Thymus (tissue), 11 donors: ENCODE measurements around the gene MAP2K6. TPM values are rescaled to one million over a fixed set of nuclear protein-coding genes. Genes with fewer than 3 reads are reported as not detected.

Experiments
- DNase-seq, 9 donors: peaks; one replicate each; pipeline ENCODE4 v3.0.0-alpha.2; 2013; ENCODE audit warnings: low spot score in 9 of 9, low read depth in 6 of 9, missing footprints in 1 of 9
- H3K27ac ChIP-seq, 2 donors: one replicate each; pipeline ENCODE4 v1.5.1; 2013; ENCODE audit warnings: control low read depth in 1 of 2, low read depth in 1 of 2, low read length in 1 of 2, mild to moderate bottlenecking in 1 of 2, moderate library complexity in 1 of 2
- H3K27me3 ChIP-seq, 2 donors: one replicate each; pipeline ENCODE4 v1.5.1; 2013; ENCODE audit warnings: low read length in 1 of 2; ENCODE audit not compliant: control insufficient read depth in 2 of 2, insufficient read depth in 1 of 2
- H3K36me3 ChIP-seq, 2 donors: one replicate each; pipeline ENCODE4 v1.5.1; 2013; ENCODE audit warnings: low read length in 1 of 2, mild to moderate bottlenecking in 1 of 2, moderate library complexity in 1 of 2; ENCODE audit not compliant: control insufficient read depth in 2 of 2, insufficient read depth in 2 of 2
- H3K4me1 ChIP-seq, 2 donors: one replicate each; pipeline ENCODE4 v1.5.1; 2013; ENCODE audit warnings: low read length in 2 of 2; ENCODE audit not compliant: control insufficient read depth in 2 of 2, insufficient read depth in 2 of 2
- H3K4me3 ChIP-seq, 2 donors: one replicate each; pipeline ENCODE4 v1.5.1; 2013; ENCODE audit warnings: low read length in 2 of 2, control low read depth in 1 of 2, mild to moderate bottlenecking in 1 of 2
- H3K9me3 ChIP-seq, 2 donors: one replicate each; pipeline ENCODE4 v1.5.1; 2013; ENCODE audit warnings: low read length in 1 of 2, mild to moderate bottlenecking in 1 of 2; ENCODE audit not compliant: control insufficient read depth in 2 of 2, insufficient read depth in 1 of 2
- WGBS: extraction: QIAGEN DNeasy Blood & Tissue Kit; methylation state at CpG from one replicate; pipeline ENCODE4 v1.1.7; 2013; 5-methylcytosine and 5-hydroxymethylcytosine counted together
- polyA plus RNA-seq: library from polyadenylated mRNA; stranded (reverse); fragments of 200-250 nt; gene quantifications from one replicate; pipeline ENCODE4 v1.2.3, GENCODE V29; 2013
- total RNA-seq: library from RNA; stranded (reverse); fragments of 120-200 nt; gene quantifications from one replicate; pipeline ENCODE4 v1.2.4, GENCODE V29; 2013
- donor health status: healthy.

The MAP2K6 gene
- total and polyA plus RNA-seq, 2 donors = 11.2 to 18.5 TPM

GRCh38 chr17:69593716-69594115, 179.2 kb downstream of the MAP2K6 start:
- Histone ChIP-seq H3K27ac (no peak overlapping the region), H3K4me3 (no peak overlapping the region), H3K9me3 (no peaks in the 10 kb centered on the region), H3K36me3 (no peaks in the 10 kb centered on the region), H3K4me1 (peaks cover 0 to 4% of the 10 kb centered on the region in 2 donors), H3K27me3 (no peaks in the 10 kb centered on the region)
- WGBS = 97% methylated on average over 2 of the region's 2 CpGs
- DNase-seq = no peak

GRCh38 chr17:69594641-69595040, 180.1 kb downstream of the MAP2K6 start:
- 84% methylated on average over 4 of the region's 4 CpGs for WGBS

GRCh38 chr17:69596141-69596540, 181.6 kb downstream of the MAP2K6 start:
- Histone ChIP-seq H3K9me3 (no peaks in the 10 kb centered on the region), H3K27ac (no peak overlapping the region), H3K4me1 (peaks cover 0 to 4% of the 10 kb centered on the region in 2 donors), H3K36me3 (no peaks in the 10 kb centered on the region), H3K27me3 (no peaks in the 10 kb centered on the region), H3K4me3 (no peak overlapping the region)
- no peak for DNase-seq
- 91% methylated on average over 9 of the region's 9 CpGs for WGBS

More at GRCh38 chr17:69594641-69595040, 180.1 kb downstream of the MAP2K6 start:
- no peaks in the 10 kb centered on the region for H3K36me3 ChIP-seq
- H3K27me3 ChIP-seq = no peaks in the 10 kb centered on the region
- no peaks in the 10 kb centered on the region for H3K9me3 ChIP-seq
- H3K27ac ChIP-seq = no peak overlapping the region
- DNase-seq = no peak
- H3K4me1 ChIP-seq = peaks cover 0 to 4% of the 10 kb centered on the region in 2 donors
- H3K4me3 ChIP-seq = no peak overlapping the region

- Histone ChIP-seq H3K4me1 (peaks cover 13 to 14% of the 10 kb centered on the region in 2 donors), H3K9me3 (no peaks in the 10 kb centered on the region), H3K27me3 (no peaks in the 10 kb centered on the region), H3K27ac (no peak overlapping the region), H3K36me3 (no peaks in the 10 kb centered on the region), H3K4me3 (no peak overlapping the region)
- 92% methylated on average over 7 of the region's 7 CpGs for WGBS
- no peak for DNase-seq
Measured at GRCh38 chr17:69597898-69598692, 183.6 kb downstream of the MAP2K6 start.

- Histone ChIP-seq H3K27ac (peak overlapping the region; percentile 68 to 81), H3K27me3 (no peaks in the 10 kb centered on the region), H3K9me3 (no peaks in the 10 kb centered on the region), H3K4me1 (peaks cover 36 to 41% of the 10 kb centered on the region in 2 donors), H3K4me3 (no peak overlapping the region), H3K36me3 (no peaks in the 10 kb centered on the region)
- DNase-seq = peak; percentile 52 to 91 (median 74)
- WGBS = 8% methylated on average over 5 of the region's 5 CpGs
Measured at GRCh38 chr17:69602972-69603371, 188.5 kb downstream of the MAP2K6 start.

Other genes with a start within 250 kb of the MAP2K6 start
- gene ABCA10, start 185.9 kb upstream of the MAP2K6 start, total RNA-seq = 1.1 TPM
- gene ABCA10, start 185.9 kb upstream of the MAP2K6 start, polyA plus RNA-seq = 11.0 TPM
- 8.3 TPM for gene ABCA5, start 87.6 kb upstream of the MAP2K6 start, total RNA-seq
- 63.1 TPM for gene ABCA5, start 87.6 kb upstream of the MAP2K6 start, polyA plus RNA-seq